ENCODE data around the gene DGKB.

- TF ChIP-seq CTCF (IDR thresholded peaks at IDR 0.05 in 4 of 5, conservative IDR thresholded peaks at IDR 0.05 in 1 of 5): no peak
- no peak for TF ChIP-seq POLR2A (IDR thresholded peaks at IDR 0.05)
Measured at GRCh38 chr7:14752301-14752700, 150.2 kb downstream of the DGKB start.
